Measurements from ENCODE around the gene CD300LF. TPM values are rescaled to one million over a fixed set of nuclear protein-coding genes. Genes with fewer than 3 reads are reported as not detected.

Gene CD300LF
- total RNA-seq, 1 experiment from 2014 or later: not detected

GRCh38 chr17:74729368-74729767 lies 16.6 kb upstream of the CD300LF start:
- Histone ChIP-seq H2BK120ac (ENCODE audit: low read depth, low read length, poor library complexity, severe bottlenecking) (no peak overlapping the region), H3K23me2 (ENCODE audit: insufficient read length, low read depth, low read length, poor library complexity, severe bottlenecking) (no peaks in the 10 kb centered on the region), H3T11ph (ENCODE audit: low read length) (no peak overlapping the region), H3K4ac (ENCODE audit: low read depth, low read length) (no peak overlapping the region), H2AK5ac (ENCODE audit: insufficient read length, low read length) (no peak overlapping the region), H2BK12ac (ENCODE audit: insufficient read length, low read depth, low read length) (no peak overlapping the region), H3K4me2 (ENCODE audit: insufficient read depth, insufficient read length, low read length) (no peak overlapping the region), H4K20me1 (ENCODE audit: control insufficient read depth, insufficient read depth, insufficient read length) (no peaks in the 10 kb centered on the region), H3K56ac (ENCODE audit: insufficient read length, low read depth, low read length) (no peak overlapping the region), H3K14ac (ENCODE audit: insufficient read depth, low read length) (no peak overlapping the region), H2BK20ac (ENCODE audit: low read depth, low read length, poor library complexity, severe bottlenecking) (no peak overlapping the region), H2AFZ (ENCODE audit: low read length) (no peak overlapping the region), H4K5ac (ENCODE audit: insufficient read length, low read depth, low read length) (no peak overlapping the region), H3K79me1 (ENCODE audit: insufficient read depth, low read depth, low read length, poor library complexity, severe bottlenecking) (no peaks in the 10 kb centered on the region), H3K79me2 (ENCODE audit: insufficient read depth, low read length) (no peaks in the 10 kb centered on the region), H3K18ac (ENCODE audit: insufficient read length, low read depth, low read length) (no peak overlapping the region), H3K27me3 (ENCODE audit: insufficient read depth, low read length) (no peaks in the 10 kb centered on the region; the same call in 1 of the 2 replicates), H3K23ac (ENCODE audit: insufficient read length, low read depth, low read length) (no peak overlapping the region), H4K91ac (ENCODE audit: insufficient read length, low read depth, low read length) (no peak overlapping the region), H3K27ac (ENCODE audit: insufficient read length, low read depth, low read length) (no peak overlapping the region), H3K9ac (ENCODE audit: extremely low read depth, insufficient read length, low read length) (no peak overlapping the region), H2BK5ac (ENCODE audit: insufficient read length, low read length) (no peak overlapping the region), H3K4me1 (ENCODE audit: insufficient read depth, low read length) (no peaks in the 10 kb centered on the region), H2BK15ac (ENCODE audit: low read depth, low read length) (no peak overlapping the region), H3K9me3 (ENCODE audit: control insufficient read depth, low read depth, low read length) (no peaks in the 10 kb centered on the region), H4K8ac (replicated peaks; ENCODE audit: insufficient read length, low read depth, low read length) (no peak overlapping the region)
- no CpG with 5 or more reads among the region's 5 CpGs for WGBS (ENCODE audit: extremely low coverage, insufficient read length, low lambda C conversion rate)
- no peaks in the 10 kb centered on the region for H3K4me1 Mint-ChIP-seq
- H3K9me3 Mint-ChIP-seq: no peaks in the 10 kb centered on the region
- no peak overlapping the region for H3K27ac Mint-ChIP-seq
- H3K27me3 Mint-ChIP-seq (ENCODE audit: low read depth): peaks cover 12% of the 10 kb centered on the region
- no peaks in the 10 kb centered on the region for H3K36me3 Mint-ChIP-seq (ENCODE audit: insufficient read depth in 1 of 3, low read depth in 3 of 3)
- TF ChIP-seq CTCF (conservative IDR thresholded peaks at IDR 0.05): no peak
- H3K4me3 Mint-ChIP-seq: no peak overlapping the region
- DNase-seq: no peak
